ENCODE measurements around the gene C1QTNF7. TPM values are rescaled to one million over a fixed set of nuclear protein-coding genes. Genes with fewer than 3 reads are reported as not detected.

The C1QTNF7 gene
- total RNA-seq, 1 experiment from 2014 or later: 0.21 TPM

DNA sequence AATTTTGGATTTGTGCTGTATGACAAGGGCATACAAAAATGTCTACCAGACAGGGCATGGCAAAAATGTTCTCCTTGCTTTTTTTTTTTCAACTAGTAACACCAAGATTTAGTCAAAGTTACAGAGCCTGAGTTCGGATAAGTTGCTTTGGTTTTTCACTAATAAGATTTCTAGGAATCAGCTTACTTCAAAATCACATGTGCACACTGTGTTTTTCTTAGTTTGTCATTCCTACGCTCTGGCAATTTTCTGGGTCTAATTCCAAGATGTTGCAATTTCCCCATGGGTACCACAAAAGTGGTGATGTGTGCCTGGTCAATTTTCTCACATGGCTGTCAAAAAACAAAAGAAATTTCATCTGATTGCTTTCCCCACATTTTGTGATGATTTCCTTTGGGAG is 6.3 kb downstream of the C1QTNF7 start:
- TF ChIP-seq EZH2 (IDR thresholded peaks at IDR 0.05; ENCODE audit: borderline replicate concordance, low read depth, low read length, poor library complexity, severe bottlenecking): no peak
- TF ChIP-seq, protein P1, sequence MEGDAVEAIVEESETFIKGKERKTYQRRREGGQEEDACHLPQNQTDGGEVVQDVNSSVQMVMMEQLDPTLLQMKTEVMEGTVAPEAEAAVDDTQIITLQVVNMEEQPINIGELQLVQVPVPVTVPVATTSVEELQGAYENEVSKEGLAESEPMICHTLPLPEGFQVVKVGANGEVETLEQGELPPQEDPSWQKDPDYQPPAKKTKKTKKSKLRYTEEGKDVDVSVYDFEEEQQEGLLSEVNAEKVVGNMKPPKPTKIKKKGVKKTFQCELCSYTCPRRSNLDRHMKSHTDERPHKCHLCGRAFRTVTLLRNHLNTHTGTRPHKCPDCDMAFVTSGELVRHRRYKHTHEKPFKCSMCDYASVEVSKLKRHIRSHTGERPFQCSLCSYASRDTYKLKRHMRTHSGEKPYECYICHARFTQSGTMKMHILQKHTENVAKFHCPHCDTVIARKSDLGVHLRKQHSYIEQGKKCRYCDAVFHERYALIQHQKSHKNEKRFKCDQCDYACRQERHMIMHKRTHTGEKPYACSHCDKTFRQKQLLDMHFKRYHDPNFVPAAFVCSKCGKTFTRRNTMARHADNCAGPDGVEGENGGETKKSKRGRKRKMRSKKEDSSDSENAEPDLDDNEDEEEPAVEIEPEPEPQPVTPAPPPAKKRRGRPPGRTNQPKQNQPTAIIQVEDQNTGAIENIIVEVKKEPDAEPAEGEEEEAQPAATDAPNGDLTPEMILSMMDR (conservative IDR thresholded peaks at IDR 0.05; ENCODE audit: low read depth, low read length): no peak
- Histone ChIP-seq H3K36me3 (ENCODE audit: insufficient read depth, low read length, poor library complexity, severe bottlenecking) (no peaks in the 10 kb centered on the region), H3K4me3 (ENCODE audit: low read depth, low read length, poor library complexity, severe bottlenecking) (no peak overlapping the region), H3K27ac (ENCODE audit: low read depth, low read length, poor library complexity, severe bottlenecking) (no peak overlapping the region), H3K27me3 (replicated peaks; ENCODE audit: insufficient read depth, low read depth, low read length, poor library complexity) (no peaks in the 10 kb centered on the region), H3K4me1 (ENCODE audit: insufficient read depth, low read length, poor library complexity, severe bottlenecking) (peaks cover 31% of the 10 kb centered on the region), H3K9me3 (ENCODE audit: low read depth, low read length, poor library complexity, severe bottlenecking) (no peaks in the 10 kb centered on the region)
- BruUV-seq (replicated peaks): no TSS peak
- DNase-seq (ENCODE audit: low spot score): no peak
- POLR2A ChIA-PET (ENCODE audit: low non-redundant PET): no interaction called here
- CTCF ChIA-PET: no interaction called here
- intact Hi-C loops (cut with micrococcal nuclease; ENCODE audit: unreplicated experiment): no loop called here

GRCh38 chr4:15434676-15435075 is 6.8 kb downstream of the C1QTNF7 start:
- intact Hi-C loops (cut with micrococcal nuclease; ENCODE audit: unreplicated experiment): no loop called here
- no peaks in the 10 kb centered on the region for H3K9me3 ChIP-seq (ENCODE audit: low read depth, low read length, poor library complexity, severe bottlenecking)
- TF ChIP-seq, protein P1 (conservative IDR thresholded peaks at IDR 0.05; ENCODE audit: low read depth, low read length): no peak
- TF ChIP-seq EZH2 (IDR thresholded peaks at IDR 0.05; ENCODE audit: borderline replicate concordance, low read depth, low read length, poor library complexity, severe bottlenecking): no peak
- ChIA-PET CTCF (no interaction called here), POLR2A (ENCODE audit: low non-redundant PET) (no interaction called here)
- no peak overlapping the region for H3K27ac ChIP-seq (ENCODE audit: low read depth, low read length, poor library complexity, severe bottlenecking)
- H3K36me3 ChIP-seq (ENCODE audit: insufficient read depth, low read length, poor library complexity, severe bottlenecking): no peaks in the 10 kb centered on the region
- no peak for DNase-seq (ENCODE audit: low spot score)
- BruUV-seq (replicated peaks): no TSS peak
- H3K27me3 ChIP-seq (replicated peaks; ENCODE audit: insufficient read depth, low read depth, low read length, poor library complexity): no peaks in the 10 kb centered on the region
- peaks cover 31% of the 10 kb centered on the region for H3K4me1 ChIP-seq (ENCODE audit: insufficient read depth, low read length, poor library complexity, severe bottlenecking)
- no peak overlapping the region for H3K4me3 ChIP-seq (ENCODE audit: low read depth, low read length, poor library complexity, severe bottlenecking)

DNA sequence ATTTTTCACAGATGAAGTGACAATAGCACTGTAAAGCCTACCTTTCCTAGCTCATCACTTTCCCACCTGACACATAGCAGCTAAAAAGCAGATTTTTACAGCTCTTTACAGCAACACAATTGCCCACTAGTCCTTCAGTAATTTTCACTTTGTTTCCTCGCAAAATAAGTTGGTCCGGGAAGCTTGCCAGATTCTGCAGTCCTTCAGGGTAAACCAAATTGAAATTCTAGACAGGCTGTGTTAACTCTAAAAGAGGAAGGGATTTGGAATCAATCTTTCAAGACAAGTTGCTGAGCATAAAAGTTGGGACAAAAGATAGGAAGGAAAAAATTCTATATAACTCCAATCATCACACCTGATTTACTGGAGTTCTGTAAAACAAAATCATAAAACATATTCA is 8.7 kb downstream of the C1QTNF7 start:
- BruUV-seq (replicated peaks): no TSS peak
- peak; percentile 84 for DNase-seq (ENCODE audit: low spot score)
- Histone ChIP-seq H3K4me1 (ENCODE audit: insufficient read depth, low read length, poor library complexity, severe bottlenecking) (peaks cover 31% of the 10 kb centered on the region), H3K27me3 (replicated peaks; ENCODE audit: insufficient read depth, low read depth, low read length, poor library complexity) (no peaks in the 10 kb centered on the region), H3K27ac (ENCODE audit: low read depth, low read length, poor library complexity, severe bottlenecking) (no peak overlapping the region), H3K36me3 (ENCODE audit: insufficient read depth, low read length, poor library complexity, severe bottlenecking) (no peaks in the 10 kb centered on the region), H3K4me3 (ENCODE audit: low read depth, low read length, poor library complexity, severe bottlenecking) (no peak overlapping the region), H3K9me3 (ENCODE audit: low read depth, low read length, poor library complexity, severe bottlenecking) (no peaks in the 10 kb centered on the region)
- ChIA-PET CTCF (no interaction called here), POLR2A (ENCODE audit: low non-redundant PET) (no interaction called here)
- intact Hi-C loops (cut with micrococcal nuclease; ENCODE audit: unreplicated experiment): no loop called here
- no peak for TF ChIP-seq EZH2 (IDR thresholded peaks at IDR 0.05; ENCODE audit: borderline replicate concordance, low read depth, low read length, poor library complexity, severe bottlenecking)
- TF ChIP-seq, protein P1 (conservative IDR thresholded peaks at IDR 0.05; ENCODE audit: low read depth, low read length): no peak

Data from A673 (cell line).